B cell (primary cell): Measurements from ENCODE around the gene RANBP3. TPM values are rescaled to one million over a fixed set of nuclear protein-coding genes. Genes with fewer than 3 reads are reported as not detected.

ENCODE experiments used
- ATAC-seq: fragments of 200-7000 bp; cut with Tn5 transposase; one replicate; pipeline ENCODE4 v1.10.0; 2021; ENCODE audit warnings: low read depth, mild to moderate bottlenecking, moderate number of reproducible peaks, moderate library complexity
- CTCF ChIA-PET: fragments of 350-600 bp; sonication (Branson Sonifier 250); formaldehyde crosslinking; loops from one replicate; lab custom pipeline; 2021; ENCODE audit warnings: antibody characterized with exemption, inconsistent platforms; lab: Charles Lee
- POLR2A ChIA-PET: fragments of 350-600 bp; sonication (Branson Sonifier 250); formaldehyde crosslinking; loops from one replicate; lab custom pipeline; 2021; ENCODE audit warnings: antibody characterized with exemption; lab: Charles Lee
- DNase-seq: peaks from one replicate; pipeline ENCODE4 v3.0.0; 2013
- H2AFZ ChIP-seq: 2 replicates; pipeline ENCODE4 v1.6.1; 2012; ENCODE audit warnings: mild to moderate bottlenecking, low read depth, low read length; ENCODE audit not compliant: insufficient read depth, poor library complexity, severe bottlenecking
- H3K27ac ChIP-seq, 2 donors: 1 replicate in 1 of 2; 2 replicates in 1 of 2; pipeline ENCODE4 v1.5.1; 2012 to 2013; ENCODE audit warnings: low read length in 2 of 2, mild to moderate bottlenecking in 2 of 2, moderate library complexity in 1 of 2
- H3K27me3 ChIP-seq, 4 experiments: fragments of 200-600 bp in 1 of 4; sonication (generic) in 1 of 4; replicated peaks in 1 of 4; 1 replicate in 2 of 4; 2 replicates in 2 of 4; pipeline versions ENCODE4 v1.6.1 to v1.7.0; 2013 to 2016; ENCODE audit warnings: low read length in 3 of 4, mild to moderate bottlenecking in 2 of 4, mixed read lengths in 1 of 4, moderate library complexity in 1 of 4; ENCODE audit not compliant: insufficient read depth in 4 of 4, control insufficient read depth in 3 of 4; ENCODE audit errors: control extremely low read depth in 1 of 4
- H3K36me3 ChIP-seq, 2 experiments: replicated peaks in 1 of 2; 1 replicate in 1 of 2; 2 replicates in 1 of 2; pipeline versions ENCODE4 v1.6.1 to v1.7.1; 2013; ENCODE audit warnings: low read length in 1 of 2; ENCODE audit not compliant: insufficient read depth in 2 of 2, control insufficient read depth in 1 of 2; ENCODE audit errors: control extremely low read depth in 1 of 2, extremely low read depth in 1 of 2
- H3K4me1 ChIP-seq, 2 donors: fragments of 200-600 bp in 1 of 2; sonication (generic) in 1 of 2; 1 replicate in 1 of 2; 2 replicates in 1 of 2; pipeline versions ENCODE4 v1.5.1 to v1.6.1; 2013 to 2017; ENCODE audit warnings: low read length in 2 of 2; ENCODE audit not compliant: control insufficient read depth in 2 of 2, insufficient read depth in 2 of 2
- H3K4me2 ChIP-seq: replicated peaks from 2 replicates; pipeline ENCODE3; 2012; ENCODE audit warnings: mild to moderate bottlenecking, low read depth, low read length; ENCODE audit not compliant: poor library complexity, severe bottlenecking
- H3K4me3 ChIP-seq, 5 experiments: fragments of 200-600 bp in 1 of 5; sonication (generic) in 1 of 5; 1 replicate in 3 of 5; 2 replicates in 2 of 5; pipeline versions ENCODE4 v1.5.1 to v1.7.0; 2011 to 2016; ENCODE audit warnings: low read length in 4 of 5, mild to moderate bottlenecking in 4 of 5, low read depth in 2 of 5, control low read depth in 1 of 5, moderate library complexity in 1 of 5; ENCODE audit not compliant: insufficient read depth in 1 of 5; ENCODE audit errors: control extremely low read depth in 1 of 5, extremely low read depth in 1 of 5
- H3K79me2 ChIP-seq: fragments of 200-600 bp; sonication (generic); one replicate; pipeline ENCODE4 v1.6.0; 2016; ENCODE audit warnings: low read length; ENCODE audit not compliant: control insufficient read depth, insufficient read depth
- H3K9ac ChIP-seq: fragments of 200-600 bp; sonication (generic); 2 replicates; pipeline ENCODE4 v1.6.1; 2017; ENCODE audit warnings: mild to moderate bottlenecking, low read length, moderate library complexity
- H3K9me3 ChIP-seq, 3 donors: one replicate each; pipeline versions ENCODE4 v1.6.1 to v1.7.1; 2013; ENCODE audit warnings: low read length in 2 of 3; ENCODE audit not compliant: control insufficient read depth in 2 of 3, insufficient read depth in 1 of 3; ENCODE audit errors: control extremely low read depth in 1 of 3
- H4K20me1 ChIP-seq: 2 replicates; pipeline ENCODE4 v1.6.0; 2012; ENCODE audit warnings: mild to moderate bottlenecking, low read length; ENCODE audit not compliant: insufficient read depth, control insufficient read depth, poor library complexity, severe bottlenecking
- H3K27ac Mint-ChIP-seq: one replicate; pipeline ENCODE4 v1.8.0; 2021; ENCODE audit warnings: mixed read lengths
- H3K27me3 Mint-ChIP-seq: one replicate; pipeline ENCODE4 v1.8.0; 2021; ENCODE audit warnings: mixed read lengths
- H3K4me1 Mint-ChIP-seq: one replicate; pipeline ENCODE4 v1.8.0; 2021; ENCODE audit warnings: mixed read lengths
- H3K4me3 Mint-ChIP-seq: one replicate; pipeline ENCODE4 v1.8.0; 2021; ENCODE audit warnings: mixed read lengths
- H3K9me3 Mint-ChIP-seq: one replicate; pipeline ENCODE4 v1.8.0; 2022; ENCODE audit warnings: mixed read lengths; ENCODE audit not compliant: insufficient read depth
- EZH2 ChIP-seq: IDR thresholded peaks from 2 replicates; pipeline ENCODE4 v1.6.1; 2012; ENCODE audit warnings: borderline replicate concordance, low read depth, mild to moderate bottlenecking, moderate library complexity, low read length; ENCODE audit not compliant: insufficient read depth, poor library complexity, severe bottlenecking
- WGBS: methylation state at CpG from one replicate; pipeline ENCODE4 v1.1.5; 2013; ENCODE audit warnings: missing lambda C conversion rate; ENCODE audit not compliant: insufficient coverage; 5-methylcytosine and 5-hydroxymethylcytosine counted together
- intact Hi-C: fragments of 100-400 bp; cut with micrococcal nuclease; formaldehyde crosslinking; loops from one replicate; pipeline ENCODE4 v1.10.0; 2022
- polyA plus RNA-seq: library from polyadenylated mRNA; depleted of rRNA; stranded (reverse); fragments of >200 nt; gene quantifications from 2 replicates; pipeline ENCODE4 v1.2.3, GENCODE V29; 2012
- total RNA-seq, 2 donors: library from RNA; stranded (reverse); fragments of 120-200 nt in 1 of 2; gene quantifications; 1 replicate in 1 of 2; 2 replicates in 1 of 2; pipeline versions ENCODE4 v1.2.3 to v1.2.4, GENCODE V29; 2013 to 2022
- TF ChIP-seq, protein P1 (sequence below): fragments of 200-600 bp; IDR thresholded peaks from one replicate; pipeline ENCODE4 v1.8.0; 2022; ENCODE audit warnings: antibody characterized with exemption, mild to moderate bottlenecking

Gene RANBP3
- total and polyA plus RNA-seq, 2 donors (not counting 1 experiment from before 2014, with no cell fraction given) = 86.7 to 91.7 TPM

DNA sequence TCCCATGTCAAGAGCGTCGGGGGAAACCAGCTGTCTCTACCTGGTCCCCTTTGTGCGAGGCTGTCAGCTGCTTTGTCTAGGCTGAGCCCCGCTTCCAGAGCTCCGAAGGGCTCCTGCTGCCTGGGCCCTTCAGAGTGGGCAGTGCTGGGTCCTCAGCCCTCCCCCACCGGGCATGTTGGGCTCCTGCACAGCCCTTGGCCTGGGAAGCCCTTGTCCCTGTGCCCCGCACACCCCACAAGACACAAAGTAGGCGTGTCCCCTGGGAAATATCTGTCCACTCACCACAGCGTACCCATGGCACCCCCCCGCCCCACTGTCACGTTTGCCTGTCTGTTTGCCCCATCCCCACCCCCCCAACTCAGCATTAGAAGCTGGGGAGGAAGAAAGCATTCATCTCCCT, 39.6 kb upstream of the RANBP3 start:
- CTCF ChIA-PET = no interaction called here

DNA sequence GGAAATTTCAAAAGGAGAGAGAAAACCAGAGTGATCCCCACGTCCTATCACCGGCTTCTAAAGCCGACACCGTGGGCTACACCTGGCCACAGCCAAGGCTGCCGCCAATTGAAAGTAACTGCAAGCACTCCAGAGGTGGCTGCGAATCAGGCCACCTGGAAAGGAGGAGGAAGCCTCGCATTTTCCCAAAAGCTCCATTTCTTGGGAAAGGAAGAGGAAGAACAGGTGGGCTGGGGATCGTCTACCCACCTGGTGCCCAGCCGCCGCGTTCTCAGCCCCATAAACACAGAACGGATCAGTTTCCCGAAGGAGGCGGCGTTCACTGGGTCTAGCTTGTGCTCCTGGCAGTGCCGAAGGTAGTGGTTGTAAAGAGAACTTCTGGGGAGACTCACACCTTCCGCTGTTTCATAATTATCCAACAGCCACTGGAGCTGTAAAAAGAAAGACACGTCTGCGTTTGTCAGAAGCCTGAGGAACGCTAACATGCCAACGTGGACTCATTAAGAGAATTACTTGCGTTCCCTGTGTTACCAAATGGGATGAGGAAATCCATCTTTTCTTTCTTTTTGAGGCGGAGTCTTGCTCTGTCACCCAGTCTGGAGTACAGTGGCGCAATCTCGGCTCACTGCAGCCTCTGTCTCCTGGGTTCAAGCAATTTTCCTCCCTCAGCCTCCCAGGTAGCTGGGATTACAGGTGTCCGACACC, 38.1 kb upstream of the RANBP3 start:
- H3K9me3 Mint-ChIP-seq = no peaks in the 10 kb centered on the region
- CTCF ChIA-PET = no interaction called here
- H3K4me1 Mint-ChIP-seq = no peaks in the 10 kb centered on the region
- 98% methylated on average over 23 of the region's 26 CpGs for WGBS
- H3K4me2 ChIP-seq = no peak overlapping the region
- H3K9me3 ChIP-seq = no peaks in the 10 kb centered on the region
- no peaks in the 10 kb centered on the region for H3K36me3 ChIP-seq
- H2AFZ ChIP-seq = no peak overlapping the region
- DNase-seq = no peak
- no peaks in the 10 kb centered on the region for H4K20me1 ChIP-seq
- no peak overlapping the region for H3K9ac ChIP-seq
- no peaks in the 10 kb centered on the region for H3K79me2 ChIP-seq
- no peaks in the 10 kb centered on the region for H3K27me3 ChIP-seq
- H3K27ac Mint-ChIP-seq = no peak overlapping the region
- H3K4me3 Mint-ChIP-seq = no peak overlapping the region
- H3K27ac ChIP-seq = no peak overlapping the region
- no peak for ATAC-seq
- no peak for TF ChIP-seq EZH2
- TF ChIP-seq, protein P1, sequence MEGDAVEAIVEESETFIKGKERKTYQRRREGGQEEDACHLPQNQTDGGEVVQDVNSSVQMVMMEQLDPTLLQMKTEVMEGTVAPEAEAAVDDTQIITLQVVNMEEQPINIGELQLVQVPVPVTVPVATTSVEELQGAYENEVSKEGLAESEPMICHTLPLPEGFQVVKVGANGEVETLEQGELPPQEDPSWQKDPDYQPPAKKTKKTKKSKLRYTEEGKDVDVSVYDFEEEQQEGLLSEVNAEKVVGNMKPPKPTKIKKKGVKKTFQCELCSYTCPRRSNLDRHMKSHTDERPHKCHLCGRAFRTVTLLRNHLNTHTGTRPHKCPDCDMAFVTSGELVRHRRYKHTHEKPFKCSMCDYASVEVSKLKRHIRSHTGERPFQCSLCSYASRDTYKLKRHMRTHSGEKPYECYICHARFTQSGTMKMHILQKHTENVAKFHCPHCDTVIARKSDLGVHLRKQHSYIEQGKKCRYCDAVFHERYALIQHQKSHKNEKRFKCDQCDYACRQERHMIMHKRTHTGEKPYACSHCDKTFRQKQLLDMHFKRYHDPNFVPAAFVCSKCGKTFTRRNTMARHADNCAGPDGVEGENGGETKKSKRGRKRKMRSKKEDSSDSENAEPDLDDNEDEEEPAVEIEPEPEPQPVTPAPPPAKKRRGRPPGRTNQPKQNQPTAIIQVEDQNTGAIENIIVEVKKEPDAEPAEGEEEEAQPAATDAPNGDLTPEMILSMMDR = no peak
- POLR2A ChIA-PET = no interaction called here
- no peaks in the 10 kb centered on the region for H3K4me1 ChIP-seq
- no peak overlapping the region for H3K4me3 ChIP-seq
- intact Hi-C loops = no loop called here
- H3K27me3 Mint-ChIP-seq = no peaks in the 10 kb centered on the region

More for the DNA sequence above, 39.6 kb upstream of the RANBP3 start:
- 96% methylated on average over 7 of the region's 11 CpGs for WGBS
- H3K4me1 Mint-ChIP-seq = peaks cover 2% of the 10 kb centered on the region
- no peaks in the 10 kb centered on the region for H3K27me3 ChIP-seq
- intact Hi-C loops = no loop called here
- DNase-seq (no peak), ATAC-seq (no peak)
- no peaks in the 10 kb centered on the region for H3K4me1 ChIP-seq
- no peak overlapping the region for H2AFZ ChIP-seq
- no peak overlapping the region for H3K27ac ChIP-seq
- no peaks in the 10 kb centered on the region for H3K36me3 ChIP-seq
- peaks cover 0 to 4% (median 0%) of the 10 kb centered on the region in 3 donors for H3K9me3 ChIP-seq
- TF ChIP-seq, protein P1 = no peak
- no peak for TF ChIP-seq EZH2
- H3K9me3 Mint-ChIP-seq = no peaks in the 10 kb centered on the region
- no peak overlapping the region for H3K4me2 ChIP-seq
- POLR2A ChIA-PET = no interaction called here
- no peak overlapping the region for H3K9ac ChIP-seq
- H3K4me3 ChIP-seq = no peak overlapping the region
- H3K4me3 Mint-ChIP-seq = no peak overlapping the region
- no peak overlapping the region for H3K27ac Mint-ChIP-seq
- H4K20me1 ChIP-seq = no peaks in the 10 kb centered on the region
- no peaks in the 10 kb centered on the region for H3K27me3 Mint-ChIP-seq
- no peaks in the 10 kb centered on the region for H3K79me2 ChIP-seq
